Bronchial smooth muscle cell (primary cell): ENCODE results near the gene SV2A. TPM values are rescaled to one million over a fixed set of nuclear protein-coding genes. Genes with fewer than 3 reads are reported as not detected.

Source experiments
- total RNA-seq: library from RNA; depleted of rRNA; stranded (reverse); fragments of >200 nt; gene quantifications from 2 replicates; pipeline ENCODE4 v1.2.1, GENCODE V29; 2014

SV2A gene
- 11.8 and 16.0 TPM in 2 replicates for total RNA-seq

DNA sequence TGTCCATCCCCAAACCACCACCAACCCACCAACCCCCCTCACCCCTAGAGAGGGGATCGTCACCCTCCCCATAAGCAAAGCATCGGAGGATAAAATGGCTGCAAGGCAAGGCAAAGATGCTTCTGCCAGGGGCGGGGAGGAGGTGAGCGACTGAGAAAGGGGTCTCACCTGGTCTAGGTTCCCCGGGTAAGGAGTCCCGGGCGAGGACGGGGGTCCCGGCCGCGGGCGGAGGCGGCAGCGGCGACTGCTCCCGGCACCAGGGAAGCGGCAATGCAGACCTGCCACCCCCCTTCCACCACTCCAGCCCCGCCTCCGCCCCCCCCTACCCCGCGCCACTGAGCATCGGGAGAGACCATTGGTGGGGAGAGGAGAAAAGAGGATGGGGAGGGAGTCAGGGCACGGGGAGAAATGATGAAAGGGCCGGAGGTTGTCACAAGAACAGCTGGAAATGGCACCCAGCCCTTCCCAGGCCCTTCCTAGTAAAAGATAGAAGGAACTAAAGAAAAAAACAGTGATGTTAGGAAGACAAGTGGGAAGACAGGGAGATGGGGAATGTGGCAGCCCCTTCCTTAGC, at the start of gene SV2A:
TSS of gene SV2A (minus strand) at position 274 of the 574 bp plus-strand sequence. CDS start 4,004 bp downstream, outside the sequence.

DNA sequence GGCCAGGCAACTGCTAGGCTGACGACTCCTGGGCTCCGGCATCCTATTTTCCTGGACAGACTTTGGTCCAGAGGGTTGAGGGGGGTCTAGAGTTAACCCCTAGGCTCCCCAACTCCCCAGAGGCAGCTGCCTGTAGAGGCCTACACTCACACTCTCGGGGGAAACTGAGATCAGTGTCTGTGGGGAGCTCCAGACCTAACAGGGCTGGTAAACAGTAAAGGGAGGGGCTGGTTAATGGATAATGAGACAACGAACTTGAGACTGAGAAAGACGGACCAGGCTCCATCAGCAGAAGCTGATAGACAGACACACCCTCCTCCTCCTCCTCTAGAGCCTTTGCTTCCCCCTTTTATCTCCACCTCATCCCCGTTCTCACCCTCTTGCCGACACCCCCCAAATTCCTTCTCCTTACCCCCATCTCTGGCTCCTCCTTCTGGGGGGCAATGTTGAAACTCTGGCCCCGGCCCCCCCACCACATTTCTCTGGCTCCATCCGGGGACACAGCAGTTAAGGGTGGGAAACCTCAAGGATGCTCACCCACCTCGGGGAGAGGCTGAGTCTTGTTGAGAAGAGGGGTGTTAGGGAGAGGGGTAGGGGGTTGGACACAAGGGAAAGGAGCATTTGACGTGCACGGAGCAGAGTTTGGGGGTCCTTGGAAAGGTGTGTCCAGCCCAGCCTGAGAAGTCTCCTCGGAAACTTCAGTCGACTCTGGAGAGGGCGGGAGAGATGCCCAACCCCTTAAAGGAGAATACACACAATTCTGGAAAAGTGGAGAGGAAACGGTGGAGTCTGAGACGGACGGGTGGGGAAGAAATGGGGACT, 18.7 kb upstream of the SV2A start, which contains the start of gene MTMR11:
TSS of gene MTMR11 (minus strand) at position 710 of the 822 bp plus-strand sequence. CDS start at position 478, 232 bp downstream.

DNA sequence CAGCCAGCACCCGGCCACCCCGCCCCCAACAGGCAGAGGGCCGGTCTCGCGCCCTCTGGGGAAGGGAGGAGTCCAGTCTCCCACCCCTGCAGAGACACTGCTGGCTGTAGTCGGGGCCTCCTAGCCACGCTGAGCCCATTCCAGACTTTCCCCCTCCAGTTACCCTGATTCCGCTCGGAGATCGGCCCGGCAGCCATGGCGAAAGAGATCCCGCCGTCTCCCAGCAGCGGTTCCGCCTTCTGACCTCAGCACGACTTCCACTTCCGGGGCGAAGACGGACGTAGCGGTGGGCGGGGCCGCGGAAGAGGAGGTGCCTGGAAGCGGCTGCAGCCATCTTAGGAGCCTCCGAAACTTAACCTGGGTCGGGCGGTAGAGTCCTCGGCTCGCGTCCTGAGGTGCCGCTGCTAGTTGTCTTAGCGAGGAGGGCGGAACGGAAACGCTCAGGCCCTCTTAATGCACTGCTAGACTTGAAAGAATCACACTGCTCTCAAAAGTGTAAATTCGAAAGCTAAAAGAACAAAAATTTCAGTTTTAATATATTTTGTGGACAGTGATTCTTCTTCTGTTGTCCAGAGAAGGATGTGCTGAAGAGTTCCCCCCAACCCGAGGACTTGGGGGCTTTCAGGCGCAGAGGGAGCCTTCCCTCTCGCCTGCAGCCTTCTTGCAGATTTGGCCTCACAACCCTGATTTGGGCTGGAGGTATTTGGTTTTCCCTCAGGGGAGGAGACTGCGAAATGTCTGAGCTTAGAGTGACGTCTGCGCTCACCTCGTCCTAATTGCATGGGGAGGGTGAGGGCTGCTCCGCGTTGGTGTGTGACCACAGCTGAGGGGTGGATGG, 10.1 kb upstream of the SV2A start, which contains the start of gene SF3B4:
TSS of gene SF3B4 (minus strand) at position 241 of the 838 bp plus-strand sequence. CDS start at position 197, 44 bp downstream.

DNA sequence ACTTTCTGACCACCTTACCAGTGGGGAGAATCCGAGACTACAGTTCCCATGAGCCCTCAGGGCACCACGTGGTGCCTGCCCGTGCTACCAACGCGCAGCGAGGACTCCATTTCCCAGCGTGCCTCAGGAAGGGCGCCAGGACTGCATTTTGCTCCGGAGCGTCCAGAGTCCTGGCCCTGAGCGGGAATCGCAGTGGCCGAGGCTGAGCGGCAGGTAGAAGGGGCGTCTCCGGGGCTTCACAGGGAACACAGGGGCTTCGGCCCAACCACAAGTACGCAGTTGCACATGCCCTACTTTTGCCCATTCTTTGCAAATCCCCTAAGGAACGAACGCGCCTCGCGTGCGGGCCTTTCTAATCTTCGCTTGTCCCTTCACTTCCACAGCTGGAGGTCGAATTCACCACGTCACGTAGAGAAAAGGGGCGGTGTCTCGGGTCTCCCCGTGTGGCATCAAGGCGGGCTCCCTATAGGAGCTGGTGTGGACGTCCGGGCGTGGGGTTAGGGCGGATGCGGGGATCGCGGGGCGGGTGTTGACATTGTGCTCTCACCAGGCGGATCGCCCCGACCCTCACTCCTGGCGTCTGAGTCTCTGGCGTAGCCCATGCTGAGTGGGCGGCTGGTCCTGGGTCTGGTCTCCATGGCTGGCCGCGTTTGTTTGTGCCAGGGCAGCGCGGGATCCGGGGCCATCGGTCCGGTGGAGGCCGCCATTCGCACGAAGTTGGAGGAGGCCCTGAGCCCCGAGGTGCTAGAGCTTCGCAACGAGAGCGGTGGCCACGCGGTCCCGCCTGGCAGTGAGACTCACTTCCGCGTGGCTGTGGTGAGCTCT, 18.0 kb downstream of the SV2A start, which contains the start of gene BOLA1:
TSS of gene BOLA1 (plus strand) at position 109 of the 825 bp plus-strand sequence. CDS start at position 601, 492 bp downstream.

Other genes with a start within 250 kb of the SV2A start
- gene FCGR1A, start 135.2 kb downstream of the SV2A start, total RNA-seq = not detected in 2 replicates
- gene BOLA1, start 18.3 kb downstream of the SV2A start, total RNA-seq = 10.1 and 13.2 TPM in 2 replicates
- 6.3 and 8.2 TPM in 2 replicates for gene SF3B4, start 10.0 kb upstream of the SV2A start, total RNA-seq
- gene MTMR11, start 19.0 kb upstream of the SV2A start, total RNA-seq = 9.1 TPM in 2 replicates
- gene OTUD7B, start 92.9 kb upstream of the SV2A start, total RNA-seq = 13.4 and 13.8 TPM in 2 replicates
- gene VPS45, start 149.9 kb upstream of the SV2A start, total RNA-seq = 39.9 and 43.2 TPM in 2 replicates
- gene PLEKHO1, start 232.1 kb upstream of the SV2A start, total RNA-seq = 40.0 and 45.1 TPM in 2 replicates